Epithelial cell of umbilical artery (primary cell): ENCODE data around the gene RAPGEF3. TPM values are rescaled to one million over a fixed set of nuclear protein-coding genes. Genes with fewer than 3 reads are reported as not detected.

Experiments used
- total RNA-seq: library from RNA; depleted of rRNA; stranded (reverse); fragments of >200 nt; gene quantifications from 2 replicates; pipeline ENCODE4 v1.2.3, GENCODE V29; 2014

RAPGEF3 gene
- total RNA-seq: 17.2 and 29.5 TPM in 2 replicates

GRCh38 chr12:47758834-47759690, at the start of gene RAPGEF3:
Gene RAPGEF3 (minus strand): TSS chr12:47758880. CDS start chr12:47758556, 324 bp downstream.

GRCh38 chr12:47773062-47773857, 14.6 kb upstream of the RAPGEF3 start, which contains the start of gene SLC48A1:
Gene SLC48A1 (plus strand): TSS chr12:47773238. CDS start chr12:47773305, 67 bp downstream.

GRCh38 chr12:47725091-47725772, 33.4 kb downstream of the RAPGEF3 start, which contains the start of gene ENDOU:
Gene ENDOU (minus strand): TSS chr12:47725490. CDS start chr12:47725413, 77 bp downstream.

GRCh38 chr12:47705566-47706425, 52.9 kb downstream of the RAPGEF3 start, which contains the start of gene RPAP3:
Gene RPAP3 (minus strand): TSS chr12:47706030. CDS start chr12:47702840, 3,190 bp downstream.

Other genes with a start within 250 kb of the RAPGEF3 start
- 11.0 and 14.0 TPM in 2 replicates for gene RPAP3, start 52.9 kb downstream of the RAPGEF3 start, total RNA-seq
- not detected in 2 replicates for gene ENDOU, start 33.4 kb downstream of the RAPGEF3 start, total RNA-seq
- gene SLC48A1, start 14.4 kb upstream of the RAPGEF3 start, total RNA-seq: 9.4 and 12.8 TPM in 2 replicates
- 36.1 and 37.8 TPM in 2 replicates for gene HDAC7, start 61.0 kb upstream of the RAPGEF3 start, total RNA-seq
- gene VDR, start 146.1 kb upstream of the RAPGEF3 start, total RNA-seq: under 0.01 and 0.30 TPM in 2 replicates
- gene TMEM106C, start 204.7 kb upstream of the RAPGEF3 start, total RNA-seq: 94.5 and 164 TPM in 2 replicates
- gene COL2A1, start 245.6 kb upstream of the RAPGEF3 start, total RNA-seq: not detected in 2 replicates